ENCODE results near the gene KRT17.

GRCh38 chr17:41613277-41614082 is 10.9 kb downstream of the KRT17 start:
- TF ChIP-seq, protein P1, sequence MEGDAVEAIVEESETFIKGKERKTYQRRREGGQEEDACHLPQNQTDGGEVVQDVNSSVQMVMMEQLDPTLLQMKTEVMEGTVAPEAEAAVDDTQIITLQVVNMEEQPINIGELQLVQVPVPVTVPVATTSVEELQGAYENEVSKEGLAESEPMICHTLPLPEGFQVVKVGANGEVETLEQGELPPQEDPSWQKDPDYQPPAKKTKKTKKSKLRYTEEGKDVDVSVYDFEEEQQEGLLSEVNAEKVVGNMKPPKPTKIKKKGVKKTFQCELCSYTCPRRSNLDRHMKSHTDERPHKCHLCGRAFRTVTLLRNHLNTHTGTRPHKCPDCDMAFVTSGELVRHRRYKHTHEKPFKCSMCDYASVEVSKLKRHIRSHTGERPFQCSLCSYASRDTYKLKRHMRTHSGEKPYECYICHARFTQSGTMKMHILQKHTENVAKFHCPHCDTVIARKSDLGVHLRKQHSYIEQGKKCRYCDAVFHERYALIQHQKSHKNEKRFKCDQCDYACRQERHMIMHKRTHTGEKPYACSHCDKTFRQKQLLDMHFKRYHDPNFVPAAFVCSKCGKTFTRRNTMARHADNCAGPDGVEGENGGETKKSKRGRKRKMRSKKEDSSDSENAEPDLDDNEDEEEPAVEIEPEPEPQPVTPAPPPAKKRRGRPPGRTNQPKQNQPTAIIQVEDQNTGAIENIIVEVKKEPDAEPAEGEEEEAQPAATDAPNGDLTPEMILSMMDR (IDR thresholded peaks at IDR 0.05): no peak
- no peak for TF ChIP-seq EZH2 (IDR thresholded peaks at IDR 0.05; ENCODE audit: borderline replicate concordance, insufficient read depth, low read depth, low read length, poor library complexity, severe bottlenecking)
